ENCODE measurements around the gene DLG3.

GRCh38 chrX:70476166-70476933, 31.7 kb downstream of the DLG3 start:
- TF ChIP-seq POLR2A (IDR thresholded peaks at IDR 0.05; ENCODE audit: low read depth) (no peak), EP300 (IDR thresholded peaks at IDR 0.05) (no peak), CTCF (IDR thresholded peaks at IDR 0.05) (no peak), POLR2AphosphoS5 (IDR thresholded peaks at IDR 0.05) (no peak)

All from esophagus muscularis mucosa (tissue), 4 donors.